Measurements from ENCODE around the gene DTX4. TPM values are rescaled to one million over a fixed set of nuclear protein-coding genes. Genes with fewer than 3 reads are reported as not detected.

Gene DTX4
- total RNA-seq, 2 donors from 2014 or later, result 58.4 to 62.4 TPM

GRCh38 chr11:59208956-59209355 is 37.0 kb downstream of the DTX4 start:
- ATAC-seq, result no peak
- intact Hi-C loops (cut with DNase I, micrococcal nuclease), result loop anchor here in 1 of 2 donors (5.0 kb wide), 1 partner anchor 37 kb away; the partner anchor contains the start of gene DTX4
- DNase-seq, result no peak

GRCh38 chr11:59212222-59212621 is 40.3 kb downstream of the DTX4 start:
- ATAC-seq (no peak), DNase-seq (no peak)
- intact Hi-C loops (cut with DNase I, micrococcal nuclease), result no loop called here

GRCh38 chr11:59212744-59213631 is 41.1 kb downstream of the DTX4 start, which contains the start of gene MPEG1:
MPEG1 (minus strand) TSS chr11:59212927; CDS start chr11:59212865, 62 bp downstream.
- no peak for DNase-seq
- intact Hi-C loops (cut with DNase I, micrococcal nuclease), result no loop called here
- ATAC-seq, result no peak

GRCh38 chr11:59214141-59214893 is 42.4 kb downstream of the DTX4 start:
- ATAC-seq, result no peak
- intact Hi-C loops (cut with DNase I, micrococcal nuclease), result no loop called here
- no peak for DNase-seq

- DNase-seq, result peak in 1 of 2 donors; percentile 48
- ATAC-seq, result peak; percentile 18
- intact Hi-C loops (cut with DNase I, micrococcal nuclease), result no loop called here
Observed at GRCh38 chr11:59216641-59217564, 45.0 kb downstream of the DTX4 start.

- intact Hi-C loops (cut with DNase I, micrococcal nuclease), result no loop called here
- DNase-seq (no peak), ATAC-seq (no peak)
Observed at GRCh38 chr11:59218319-59218718, 46.4 kb downstream of the DTX4 start.

- ATAC-seq, result no peak
- intact Hi-C loops (cut with DNase I, micrococcal nuclease), result no loop called here
- DNase-seq, result no peak
Observed at GRCh38 chr11:59218893-59219292, 47.0 kb downstream of the DTX4 start.

GRCh38 chr11:59219836-59220235 is 47.9 kb downstream of the DTX4 start:
- intact Hi-C loops (cut with DNase I, micrococcal nuclease), result no loop called here
- no peak for DNase-seq
- no peak for ATAC-seq

GRCh38 chr11:59221441-59221840 is 49.5 kb downstream of the DTX4 start:
- intact Hi-C loops (cut with DNase I, micrococcal nuclease), result no loop called here
- DNase-seq (no peak), ATAC-seq (no peak)

- DNase-seq, result no peak
- intact Hi-C loops (cut with DNase I, micrococcal nuclease), result no loop called here
- no peak for ATAC-seq
Observed at GRCh38 chr11:59222464-59223060, 50.6 kb downstream of the DTX4 start.

GRCh38 chr11:59223177-59223576 is 51.2 kb downstream of the DTX4 start:
- ATAC-seq (no peak), DNase-seq (no peak)
- intact Hi-C loops (cut with DNase I, micrococcal nuclease), result no loop called here

GRCh38 chr11:59223611-59224010 is 51.7 kb downstream of the DTX4 start:
- ATAC-seq, result no peak
- intact Hi-C loops (cut with DNase I, micrococcal nuclease), result no loop called here

GRCh38 chr11:59224351-59224928 is 52.5 kb downstream of the DTX4 start:
- ATAC-seq, result no peak
- no peak for DNase-seq
- intact Hi-C loops (cut with DNase I, micrococcal nuclease), result no loop called here

More at GRCh38 chr11:59223611-59224010, 51.7 kb downstream of the DTX4 start:
- no peak for DNase-seq

GRCh38 chr11:59225017-59225416 is 53.1 kb downstream of the DTX4 start:
- intact Hi-C loops (cut with DNase I, micrococcal nuclease), result no loop called here
- DNase-seq, result no peak
- ATAC-seq, result no peak

- no peak for ATAC-seq
- intact Hi-C loops (cut with DNase I, micrococcal nuclease), result no loop called here
- no peak for DNase-seq
Observed at GRCh38 chr11:59226396-59226795, 54.5 kb downstream of the DTX4 start.

GRCh38 chr11:59240322-59240721 is 68.4 kb downstream of the DTX4 start:
- DNase-seq, result no peak
- no peak for ATAC-seq
- intact Hi-C loops (cut with DNase I, micrococcal nuclease), result no loop called here

- intact Hi-C loops (cut with DNase I, micrococcal nuclease), result no loop called here
- ATAC-seq (no peak), DNase-seq (no peak)
Observed at GRCh38 chr11:59243633-59244032, 71.7 kb downstream of the DTX4 start.

GRCh38 chr11:59247531-59248227 is 75.7 kb downstream of the DTX4 start:
- intact Hi-C loops (cut with DNase I, micrococcal nuclease), result no loop called here
- DNase-seq (no peak), ATAC-seq (no peak)

All from left colon (tissue), 2 donors.